Smooth muscle cell (in vitro differentiated cells): ENCODE data around the gene TTC21A. TPM values are rescaled to one million over a fixed set of nuclear protein-coding genes. Genes with fewer than 3 reads are reported as not detected.

Experiments used
- DNase-seq: peaks from one replicate; lab custom pipeline; 2025; ENCODE audit not compliant: unreplicated experiment; lab: John Stamatoyannopoulos, UW
- H2AFZ ChIP-seq: fragments of 200-600 bp; sonication (generic); 2 replicates; pipeline ENCODE4 v1.6.0; 2016; ENCODE audit warnings: antibody characterized with exemption, low read depth, mild to moderate bottlenecking
- H3F3A ChIP-seq: fragments of 200-600 bp; sonication (generic); 2 replicates; pipeline ENCODE4 v1.6.0; 2017; ENCODE audit warnings: antibody characterized with exemption, low read depth
- H3K27ac ChIP-seq: fragments of 200-600 bp; sonication (generic); 2 replicates; pipeline ENCODE4 v1.5.1; 2016; ENCODE audit warnings: low read depth, mild to moderate bottlenecking
- H3K27me3 ChIP-seq: fragments of 200-600 bp; sonication (generic); 2 replicates; pipeline ENCODE4 v1.6.1; 2016; ENCODE audit warnings: low read depth, mild to moderate bottlenecking
- H3K36me3 ChIP-seq: fragments of 200-600 bp; sonication (generic); 2 replicates; pipeline ENCODE4 v1.5.1; 2016; ENCODE audit warnings: low read depth
- H3K4me1 ChIP-seq: fragments of 200-600 bp; sonication (generic); 2 replicates; pipeline ENCODE4 v1.5.1; 2016; ENCODE audit warnings: low read depth
- H3K4me2 ChIP-seq: fragments of 200-600 bp; sonication (generic); 2 replicates; pipeline ENCODE4 v1.6.0; 2016; ENCODE audit warnings: mild to moderate bottlenecking
- H3K4me3 ChIP-seq: fragments of 200-600 bp; sonication (generic); 2 replicates; pipeline ENCODE4 v1.5.1; 2016; ENCODE audit warnings: mild to moderate bottlenecking
- H3K79me2 ChIP-seq: fragments of 200-600 bp; sonication (generic); 2 replicates; pipeline ENCODE4 v1.6.0; 2016; ENCODE audit warnings: low read depth, mild to moderate bottlenecking
- H3K9ac ChIP-seq: fragments of 200-600 bp; sonication (generic); 2 replicates; pipeline ENCODE4 v1.6.0; 2016; ENCODE audit warnings: low read depth
- H3K9me3 ChIP-seq: fragments of 200-600 bp; sonication (generic); replicated peaks from 2 replicates; pipeline ENCODE4 v1.5.1; 2016; ENCODE audit warnings: low read depth
- H4K20me1 ChIP-seq: fragments of 200-600 bp; sonication (generic); 2 replicates; pipeline ENCODE4 v1.6.0; 2016; ENCODE audit warnings: low read depth
- CTCF ChIP-seq: fragments of 200-600 bp; sonication (generic); IDR thresholded peaks from 2 replicates; pipeline ENCODE4 v1.5.1; 2017; ENCODE audit warnings: borderline replicate concordance, mild to moderate bottlenecking, antibody characterized with exemption; ENCODE audit not compliant: insufficient read depth, poor library complexity, severe bottlenecking
- WGBS: methylation state at CpG from one replicate; pipeline ENCODE4 v1.1.7; 2016; ENCODE audit warnings: low lambda C conversion rate; 5-methylcytosine and 5-hydroxymethylcytosine counted together
- polyA plus RNA-seq: library from polyadenylated mRNA; unstranded; fragments of >200 nt; fragmentation: Nextera tagmentation; extraction: Ambion mirVana; gene quantifications from 2 replicates; pipeline ENCODE4 v1.2.1, GENCODE V29; 2016
- total RNA-seq: library from RNA; depleted of rRNA; stranded (reverse); fragments of >200 nt; gene quantifications from 2 replicates; pipeline ENCODE4 v1.2.3, GENCODE V29; 2014

The TTC21A gene
- total and polyA plus RNA-seq, 2 experiments from 2014 or later, result 2.3 to 10.6 TPM

GRCh38 chr3:39144748-39145380, 37.4 kb downstream of the TTC21A start:
- TF ChIP-seq CTCF, result no peak
- Histone ChIP-seq H3K79me2 (peaks cover 82% of the 10 kb centered on the region), H3K4me2 (no peak overlapping the region), H3K9ac (no peak overlapping the region), H2AFZ (no peak overlapping the region), H3K4me1 (peaks cover 31% of the 10 kb centered on the region), H3F3A (peaks cover 65% of the 10 kb centered on the region), H3K27me3 (no peaks in the 10 kb centered on the region), H3K4me3 (no peak overlapping the region), H3K36me3 (peaks cover 22% of the 10 kb centered on the region), H4K20me1 (peaks cover 100% of the 10 kb centered on the region), H3K9me3 (no peaks in the 10 kb centered on the region), H3K27ac (peak overlapping the region; percentile 97)
- 97% methylated on average over 21 of the region's 23 CpGs for WGBS
- no peak for DNase-seq

- peaks cover 22% of the 10 kb centered on the region for H3K36me3 ChIP-seq
- H3K79me2 ChIP-seq, result peaks cover 88% of the 10 kb centered on the region
- no peak overlapping the region for H3K4me3 ChIP-seq
- H3F3A ChIP-seq, result peaks cover 67% of the 10 kb centered on the region
- peak overlapping the region; percentile 97 for H3K27ac ChIP-seq
- H3K9me3 ChIP-seq, result no peaks in the 10 kb centered on the region
- TF ChIP-seq CTCF, result no peak
- no peak overlapping the region for H2AFZ ChIP-seq
- peaks cover 100% of the 10 kb centered on the region for H4K20me1 ChIP-seq
- peaks cover 40% of the 10 kb centered on the region for H3K4me1 ChIP-seq
- peak overlapping the region; percentile 87 for H3K4me2 ChIP-seq
- no peaks in the 10 kb centered on the region for H3K27me3 ChIP-seq
- peak overlapping the region; percentile 70 for H3K9ac ChIP-seq
- DNase-seq, result no peak
- 72% methylated on average over 11 of the region's 11 CpGs for WGBS
Measured at GRCh38 chr3:39146083-39146501, 38.6 kb downstream of the TTC21A start.

GRCh38 chr3:39146611-39147591, 39.4 kb downstream of the TTC21A start:
- Histone ChIP-seq H3K9ac (peak overlapping the region; percentile 74), H3K27ac (peak overlapping the region; percentile 97), H3F3A (peaks cover 66% of the 10 kb centered on the region), H3K9me3 (no peaks in the 10 kb centered on the region), H3K36me3 (peaks cover 22% of the 10 kb centered on the region), H3K27me3 (no peaks in the 10 kb centered on the region), H3K4me2 (peak overlapping the region; percentile 87), H3K79me2 (peaks cover 86% of the 10 kb centered on the region), H3K4me3 (peak overlapping the region; percentile 80), H2AFZ (no peak overlapping the region), H4K20me1 (peaks cover 100% of the 10 kb centered on the region), H3K4me1 (peaks cover 36% of the 10 kb centered on the region)
- TF ChIP-seq CTCF, result no peak
- 13% methylated on average over 11 of the region's 15 CpGs for WGBS
- peak; percentile 67 for DNase-seq
